Peyer's patch (tissue), 4 donors: ENCODE results near the gene ROBO1.

ENCODE experiments used
- CTCF ChIP-seq, 6 experiments: fragments of 450-650 bp in 4 of 6; fragments of 200-600 bp in 2 of 6; sonication (generic) in 1 of 6; IDR thresholded peaks; one replicate each; pipeline ENCODE4 v1.5.1; 2017 to 2019; ENCODE audit warnings: antibody characterized with exemption in 6 of 6, mild to moderate bottlenecking in 3 of 6, moderate library complexity in 1 of 6
- POLR2A ChIP-seq, 2 donors: fragments of 450-650 bp; IDR thresholded peaks; one replicate each; pipeline ENCODE4 v1.5.1; 2017; ENCODE audit warnings: antibody characterized with exemption in 2 of 2, mild to moderate bottlenecking in 2 of 2, moderate library complexity in 2 of 2

- TF ChIP-seq CTCF (IDR thresholded peaks at IDR 0.05) (no peak), POLR2A (IDR thresholded peaks at IDR 0.05) (no peak)
Observed at GRCh38 chr3:79410136-79410535, 357.7 kb downstream of the ROBO1 start.
